Measurements from ENCODE around the gene MTCH2. TPM values are rescaled to one million over a fixed set of nuclear protein-coding genes. Genes with fewer than 3 reads are reported as not detected.

MTCH2 gene
- total RNA-seq, 1 experiment from 2014 or later = 88.1 TPM

GRCh38 chr11:47592251-47592650 lies 50.1 kb downstream of the MTCH2 start:
- no peaks in the 10 kb centered on the region for H4K20me1 ChIP-seq (ENCODE audit: low read length)
- ChIA-PET POLR2A (ENCODE audit: unreplicated experiment) (no interaction called here), CTCF (no interaction called here)
- TF ChIP-seq CTCF (conservative IDR thresholded peaks at IDR 0.05; ENCODE audit: low read depth, low read length) (no peak), EZH2 (IDR thresholded peaks at IDR 0.05; ENCODE audit: low read length, unreplicated experiment) (no peak), EZH2phosphoT487 (IDR thresholded peaks at IDR 0.05; ENCODE audit: borderline replicate concordance, low read length) (no peak)
- DNase-seq (no peak), ATAC-seq (no peak)
- H2AFZ ChIP-seq (ENCODE audit: low read length) = no peak overlapping the region
- H3K4me1 ChIP-seq (ENCODE audit: insufficient read depth, low read length) = no peaks in the 10 kb centered on the region
- BruUV-seq (replicated peaks) = no TSS peak
- H3K9me2 ChIP-seq (replicated peaks; ENCODE audit: low read length) = no peaks in the 10 kb centered on the region
- H3K4me2 ChIP-seq (ENCODE audit: low read length) = no peak overlapping the region
- no peaks in the 10 kb centered on the region for H3F3A ChIP-seq (ENCODE audit: low read length, unreplicated experiment)
- H3K27me3 ChIP-seq (ENCODE audit: low read length) = peaks cover 15% of the 10 kb centered on the region
- intact Hi-C loops (cut with micrococcal nuclease) = no loop called here
- H3K9me3 ChIP-seq (ENCODE audit: low read length) = no peaks in the 10 kb centered on the region
- H3K36me3 ChIP-seq (ENCODE audit: low read depth, low read length) = no peaks in the 10 kb centered on the region
- no peak overlapping the region for H3K9ac ChIP-seq (ENCODE audit: low read length)
- no peak overlapping the region for H3K4me3 ChIP-seq (ENCODE audit: low read length)
- H3K27ac ChIP-seq (ENCODE audit: low read length) = no peak overlapping the region
- no peaks in the 10 kb centered on the region for H3K79me2 ChIP-seq (ENCODE audit: low read length)

DNA sequence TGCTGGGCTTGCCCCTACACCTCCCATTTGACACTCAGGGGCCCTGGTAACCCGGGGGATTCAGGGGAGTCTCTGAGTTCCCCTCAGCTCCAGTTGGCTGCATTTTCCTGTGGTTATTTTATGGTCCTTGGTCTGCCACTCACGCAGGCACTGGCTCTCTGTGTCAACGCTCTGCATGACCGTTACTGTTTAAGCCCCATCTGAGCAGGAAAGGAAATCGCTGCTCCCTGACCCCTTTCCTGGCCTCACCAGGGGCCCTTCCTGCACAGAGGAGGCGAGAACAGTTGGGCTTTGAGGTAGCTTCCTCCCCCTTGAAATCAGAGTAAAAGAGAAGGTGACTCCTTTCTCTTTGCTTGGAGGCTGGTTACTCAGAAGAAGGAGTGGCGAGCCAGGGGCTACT lies 50.6 kb downstream of the MTCH2 start:
- no peaks in the 10 kb centered on the region for H3K4me1 ChIP-seq (ENCODE audit: insufficient read depth, low read length)
- no peak overlapping the region for H3K9ac ChIP-seq (ENCODE audit: low read length)
- no peaks in the 10 kb centered on the region for H3K9me2 ChIP-seq (replicated peaks; ENCODE audit: low read length)
- no peaks in the 10 kb centered on the region for H3K36me3 ChIP-seq (ENCODE audit: low read depth, low read length)
- DNase-seq (no peak), ATAC-seq (no peak)
- no TSS peak for BruUV-seq (replicated peaks)
- H3K27ac ChIP-seq (ENCODE audit: low read length) = no peak overlapping the region
- no peaks in the 10 kb centered on the region for H3F3A ChIP-seq (ENCODE audit: low read length, unreplicated experiment)
- H2AFZ ChIP-seq (ENCODE audit: low read length) = no peak overlapping the region
- H3K27me3 ChIP-seq (ENCODE audit: low read length) = peaks cover 15% of the 10 kb centered on the region
- no peaks in the 10 kb centered on the region for H3K79me2 ChIP-seq (ENCODE audit: low read length)
- CTCF ChIA-PET = no interaction called here
- no peak overlapping the region for H3K4me3 ChIP-seq (ENCODE audit: low read length)
- H4K20me1 ChIP-seq (ENCODE audit: low read length) = no peaks in the 10 kb centered on the region
- POLR2A ChIA-PET (ENCODE audit: unreplicated experiment) = no interaction called here
- intact Hi-C loops (cut with micrococcal nuclease) = no loop called here
- no peak overlapping the region for H3K4me2 ChIP-seq (ENCODE audit: low read length)
- TF ChIP-seq EZH2 (IDR thresholded peaks at IDR 0.05; ENCODE audit: low read length, unreplicated experiment) = no peak
- no peaks in the 10 kb centered on the region for H3K9me3 ChIP-seq (ENCODE audit: low read length)

DNA sequence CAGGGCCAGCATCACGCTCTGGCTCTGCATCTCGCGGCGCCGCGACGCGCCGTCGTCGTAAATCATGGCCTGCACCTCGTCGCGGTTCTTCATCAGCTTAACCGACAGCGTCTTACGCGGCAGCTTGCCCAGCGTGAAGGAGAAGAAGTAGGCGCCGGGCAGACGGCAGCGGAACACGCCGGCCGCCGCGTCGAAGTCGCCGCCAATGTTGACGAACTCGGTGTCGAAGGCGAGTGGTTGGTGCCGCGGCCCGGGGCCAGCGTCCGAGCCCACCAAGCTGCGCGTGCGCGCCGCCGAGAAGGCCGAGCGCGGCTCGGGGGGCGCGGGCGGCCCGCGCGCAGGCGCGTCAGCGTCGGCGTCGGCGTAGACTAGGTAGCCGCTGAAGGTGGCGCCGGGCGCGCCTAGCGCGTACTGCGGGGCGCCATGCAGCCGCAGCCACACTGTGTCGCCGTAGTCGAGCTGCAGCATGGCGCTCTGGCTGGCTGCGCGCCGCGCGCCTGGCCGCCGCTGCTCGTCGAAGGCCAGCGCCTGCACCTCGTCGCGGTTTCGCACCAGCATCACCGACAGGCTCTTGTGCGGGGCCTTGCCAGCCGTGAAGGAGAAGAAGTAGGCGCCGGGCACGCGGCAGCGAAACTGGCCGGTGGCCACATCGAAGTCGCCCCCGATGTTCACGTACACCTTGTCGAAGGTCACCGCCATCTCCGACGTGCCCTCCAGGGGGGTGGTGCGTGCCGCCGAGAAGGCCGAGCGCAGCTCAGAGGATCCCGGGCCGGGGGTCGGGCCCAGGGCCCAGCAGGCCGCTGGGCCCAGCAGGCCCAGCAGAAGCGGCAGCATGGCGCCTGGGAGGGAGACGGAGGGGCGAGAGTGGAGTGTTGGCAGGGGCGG lies 52.1 kb downstream of the MTCH2 start:
- Histone ChIP-seq H3K79me2 (ENCODE audit: low read length) (no peaks in the 10 kb centered on the region), H3K4me3 (ENCODE audit: low read length) (no peak overlapping the region), H3K9me3 (ENCODE audit: low read length) (no peaks in the 10 kb centered on the region), H3K36me3 (ENCODE audit: low read depth, low read length) (no peaks in the 10 kb centered on the region), H3K4me1 (ENCODE audit: insufficient read depth, low read length) (no peaks in the 10 kb centered on the region), H3K27me3 (ENCODE audit: low read length) (peaks cover 15% of the 10 kb centered on the region), H2AFZ (ENCODE audit: low read length) (no peak overlapping the region), H4K20me1 (ENCODE audit: low read length) (no peaks in the 10 kb centered on the region), H3K9me2 (replicated peaks; ENCODE audit: low read length) (no peaks in the 10 kb centered on the region), H3K4me2 (ENCODE audit: low read length) (no peak overlapping the region), H3F3A (ENCODE audit: low read length, unreplicated experiment) (no peaks in the 10 kb centered on the region), H3K9ac (ENCODE audit: low read length) (no peak overlapping the region), H3K27ac (ENCODE audit: low read length) (no peak overlapping the region)
- intact Hi-C loops (cut with micrococcal nuclease) = no loop called here
- ChIA-PET POLR2A (ENCODE audit: unreplicated experiment) (no interaction called here), CTCF (no interaction called here)
- no TSS peak for BruUV-seq (replicated peaks)
- DNase-seq (no peak), ATAC-seq (no peak)
- TF ChIP-seq CTCF (conservative IDR thresholded peaks at IDR 0.05; ENCODE audit: low read depth, low read length) (no peak), EZH2 (IDR thresholded peaks at IDR 0.05; ENCODE audit: low read length, unreplicated experiment) (no peak), EZH2phosphoT487 (IDR thresholded peaks at IDR 0.05; ENCODE audit: borderline replicate concordance, low read length) (no peak)

Data from PC-3 (cell line).